ENCODE results near the gene AGBL4. TPM values are rescaled to one million over a fixed set of nuclear protein-coding genes. Genes with fewer than 3 reads are reported as not detected.
A peak's percentile ranks its signal among the peaks of the same experiment; 100 is the strongest.

The AGBL4 gene
- total RNA-seq, 1 experiment from 2014 or later = not detected

GRCh38 chr1:48674641-48675040 is 1349.1 kb downstream of the AGBL4 start:
- CTCF ChIA-PET = interaction anchor here (1.3 kb wide), 1 partner anchor 143 kb away, joined by 4 read pairs; no protein-coding TSS in a partner anchor
- Mint-ChIP-seq H3K9me3 (ENCODE audit: unreplicated experiment) (no peaks in the 10 kb centered on the region), H3K36me3 (ENCODE audit: insufficient read depth, unreplicated experiment) (no peaks in the 10 kb centered on the region), H3K4me3 (ENCODE audit: unreplicated experiment) (no peak overlapping the region), H3K27ac (ENCODE audit: unreplicated experiment) (no peak overlapping the region), H3K27me3 (ENCODE audit: insufficient read depth, unreplicated experiment) (peaks cover 1% of the 10 kb centered on the region), H3K4me1 (ENCODE audit: low read depth, unreplicated experiment) (no peaks in the 10 kb centered on the region)
- POLR2A ChIA-PET = no interaction called here
- Histone ChIP-seq H3K9me3 (no peaks in the 10 kb centered on the region), H3K27me3 (replicated peaks; ENCODE audit: control insufficient read depth, insufficient read depth, low read length) (no peaks in the 10 kb centered on the region), H3K36me3 (ENCODE audit: control insufficient read depth, insufficient read depth, low read length) (no peaks in the 10 kb centered on the region), H3K4me1 (no peaks in the 10 kb centered on the region), H3K4me3 (ENCODE audit: low read depth, low read length) (no peak overlapping the region)
- no peak for DNase-seq
- intact Hi-C loops (cut with micrococcal nuclease; ENCODE audit: unreplicated experiment) = no loop called here
- no TSS peak for BruUV-seq (replicated peaks)
- TF ChIP-seq CTCF (IDR thresholded peaks at IDR 0.05; ENCODE audit: insufficient read depth in 1 of 2, low read depth in 1 of 2, low read length in 1 of 2, severe bottlenecking in 1 of 2, unreplicated experiment in 1 of 2) = no peak

- Histone ChIP-seq H3K27me3 (replicated peaks; ENCODE audit: control insufficient read depth, insufficient read depth, low read length) (no peaks in the 10 kb centered on the region), H3K36me3 (ENCODE audit: control insufficient read depth, insufficient read depth, low read length) (no peaks in the 10 kb centered on the region), H3K4me3 (ENCODE audit: low read depth, low read length) (no peak overlapping the region), H3K9me3 (no peaks in the 10 kb centered on the region), H3K4me1 (no peaks in the 10 kb centered on the region)
- BruUV-seq (replicated peaks) = no TSS peak
- no peaks in the 10 kb centered on the region for H3K9me3 Mint-ChIP-seq (ENCODE audit: unreplicated experiment)
- TF ChIP-seq CTCF (IDR thresholded peaks at IDR 0.05; ENCODE audit: insufficient read depth in 1 of 2, low read depth in 1 of 2, low read length in 1 of 2, severe bottlenecking in 1 of 2, unreplicated experiment in 1 of 2) = peak in 1 of 2 experiments; percentile 18
- no peak overlapping the region for H3K4me3 Mint-ChIP-seq (ENCODE audit: unreplicated experiment)
- no peaks in the 10 kb centered on the region for H3K36me3 Mint-ChIP-seq (ENCODE audit: insufficient read depth, unreplicated experiment)
- no peak overlapping the region for H3K27ac Mint-ChIP-seq (ENCODE audit: unreplicated experiment)
- no peaks in the 10 kb centered on the region for H3K4me1 Mint-ChIP-seq (ENCODE audit: low read depth, unreplicated experiment)
- CTCF ChIA-PET = interaction anchor here (1.1 kb wide), 2 partner anchors 101 to 144 kb away, joined by 3 to 6 read pairs; no protein-coding TSS in a partner anchor
- intact Hi-C loops (cut with micrococcal nuclease; ENCODE audit: unreplicated experiment) = no loop called here
- peak in 1 of 2 experiments; percentile 10 for DNase-seq
- H3K27me3 Mint-ChIP-seq (ENCODE audit: insufficient read depth, unreplicated experiment) = peaks cover 5% of the 10 kb centered on the region
- POLR2A ChIA-PET = no interaction called here
Measured at GRCh38 chr1:48673332-48674105, 1350.2 kb downstream of the AGBL4 start.

- no peak for TF ChIP-seq CTCF (IDR thresholded peaks at IDR 0.05; ENCODE audit: insufficient read depth in 1 of 2, low read depth in 1 of 2, low read length in 1 of 2, severe bottlenecking in 1 of 2, unreplicated experiment in 1 of 2)
- CTCF ChIA-PET = no interaction called here
- no peaks in the 10 kb centered on the region for H3K9me3 Mint-ChIP-seq (ENCODE audit: unreplicated experiment)
- intact Hi-C loops (cut with micrococcal nuclease; ENCODE audit: unreplicated experiment) = no loop called here
- Histone ChIP-seq H3K36me3 (ENCODE audit: control insufficient read depth, insufficient read depth, low read length) (no peaks in the 10 kb centered on the region), H3K4me1 (no peaks in the 10 kb centered on the region), H3K9me3 (no peaks in the 10 kb centered on the region), H3K4me3 (ENCODE audit: low read depth, low read length) (no peak overlapping the region), H3K27me3 (replicated peaks; ENCODE audit: control insufficient read depth, insufficient read depth, low read length) (no peaks in the 10 kb centered on the region)
- POLR2A ChIA-PET = no interaction called here
- no peak overlapping the region for H3K27ac Mint-ChIP-seq (ENCODE audit: unreplicated experiment)
- H3K4me1 Mint-ChIP-seq (ENCODE audit: low read depth, unreplicated experiment) = no peaks in the 10 kb centered on the region
- peaks cover 9% of the 10 kb centered on the region for H3K27me3 Mint-ChIP-seq (ENCODE audit: insufficient read depth, unreplicated experiment)
- no peak for DNase-seq
- no TSS peak for BruUV-seq (replicated peaks)
- H3K36me3 Mint-ChIP-seq (ENCODE audit: insufficient read depth, unreplicated experiment) = no peaks in the 10 kb centered on the region
- no peak overlapping the region for H3K4me3 Mint-ChIP-seq (ENCODE audit: unreplicated experiment)
Measured at GRCh38 chr1:48671578-48671977, 1352.2 kb downstream of the AGBL4 start.
